ENCODE measurements around the gene CDH5. TPM values are rescaled to one million over a fixed set of nuclear protein-coding genes. Genes with fewer than 3 reads are reported as not detected.

Gene CDH5
- total RNA-seq, 1 donor from 2014 or later, result 38.3 TPM

DNA sequence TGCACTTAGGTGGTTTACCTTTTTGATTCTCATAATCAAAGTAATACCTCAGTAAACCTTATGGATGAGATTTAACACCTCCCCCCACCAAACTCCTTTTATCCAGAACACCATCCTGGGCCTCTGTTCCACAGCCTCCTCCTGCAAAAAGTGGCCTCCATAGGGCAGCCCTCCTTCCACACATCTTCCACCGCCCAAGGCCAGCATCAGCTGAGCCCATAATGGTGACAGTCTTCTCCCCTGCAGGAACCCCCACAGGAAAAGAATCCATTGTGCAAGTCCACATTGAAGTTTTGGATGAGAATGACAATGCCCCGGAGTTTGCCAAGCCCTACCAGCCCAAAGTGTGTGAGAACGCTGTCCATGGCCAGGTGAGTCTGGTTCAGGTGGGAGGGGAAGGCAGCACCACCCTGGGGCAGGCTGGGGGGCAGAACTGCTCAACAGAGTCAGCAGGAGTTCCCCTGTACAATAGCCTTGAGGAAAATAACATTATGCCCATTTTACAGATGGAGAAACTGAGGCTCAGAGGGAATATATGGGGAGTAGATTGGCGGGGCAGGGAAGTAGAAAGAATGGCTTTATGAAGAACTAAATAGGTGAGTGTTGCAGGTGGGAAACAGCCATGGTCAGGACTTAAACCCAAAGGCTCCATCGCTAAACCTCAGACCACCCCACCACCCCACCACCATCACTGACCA is 31.4 kb downstream of the CDH5 start:
- no peaks in the 10 kb centered on the region for H3K4me1 ChIP-seq
- DNase-seq (ENCODE audit: extremely low spot score in 2 of 2), result peak in 1 of 2 donors; percentile 60
- TF ChIP-seq POLR2A (IDR thresholded peaks at IDR 0.05), result no peak
- TF ChIP-seq POLR2AphosphoS5 (IDR thresholded peaks at IDR 0.05; ENCODE audit: insufficient read depth in 1 of 2, low read depth in 1 of 2), result no peak
- TF ChIP-seq, protein P1, sequence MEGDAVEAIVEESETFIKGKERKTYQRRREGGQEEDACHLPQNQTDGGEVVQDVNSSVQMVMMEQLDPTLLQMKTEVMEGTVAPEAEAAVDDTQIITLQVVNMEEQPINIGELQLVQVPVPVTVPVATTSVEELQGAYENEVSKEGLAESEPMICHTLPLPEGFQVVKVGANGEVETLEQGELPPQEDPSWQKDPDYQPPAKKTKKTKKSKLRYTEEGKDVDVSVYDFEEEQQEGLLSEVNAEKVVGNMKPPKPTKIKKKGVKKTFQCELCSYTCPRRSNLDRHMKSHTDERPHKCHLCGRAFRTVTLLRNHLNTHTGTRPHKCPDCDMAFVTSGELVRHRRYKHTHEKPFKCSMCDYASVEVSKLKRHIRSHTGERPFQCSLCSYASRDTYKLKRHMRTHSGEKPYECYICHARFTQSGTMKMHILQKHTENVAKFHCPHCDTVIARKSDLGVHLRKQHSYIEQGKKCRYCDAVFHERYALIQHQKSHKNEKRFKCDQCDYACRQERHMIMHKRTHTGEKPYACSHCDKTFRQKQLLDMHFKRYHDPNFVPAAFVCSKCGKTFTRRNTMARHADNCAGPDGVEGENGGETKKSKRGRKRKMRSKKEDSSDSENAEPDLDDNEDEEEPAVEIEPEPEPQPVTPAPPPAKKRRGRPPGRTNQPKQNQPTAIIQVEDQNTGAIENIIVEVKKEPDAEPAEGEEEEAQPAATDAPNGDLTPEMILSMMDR (IDR thresholded peaks at IDR 0.05), result no peak
- no peaks in the 10 kb centered on the region for H3K9me3 ChIP-seq
- no peak overlapping the region for H3K27ac ChIP-seq
- no peak overlapping the region for H3K4me3 ChIP-seq
- intact Hi-C loops (cut with DNase I), result no loop called here
- H3K27me3 ChIP-seq, result no peaks in the 10 kb centered on the region
- H3K36me3 ChIP-seq, result no peaks in the 10 kb centered on the region

DNA sequence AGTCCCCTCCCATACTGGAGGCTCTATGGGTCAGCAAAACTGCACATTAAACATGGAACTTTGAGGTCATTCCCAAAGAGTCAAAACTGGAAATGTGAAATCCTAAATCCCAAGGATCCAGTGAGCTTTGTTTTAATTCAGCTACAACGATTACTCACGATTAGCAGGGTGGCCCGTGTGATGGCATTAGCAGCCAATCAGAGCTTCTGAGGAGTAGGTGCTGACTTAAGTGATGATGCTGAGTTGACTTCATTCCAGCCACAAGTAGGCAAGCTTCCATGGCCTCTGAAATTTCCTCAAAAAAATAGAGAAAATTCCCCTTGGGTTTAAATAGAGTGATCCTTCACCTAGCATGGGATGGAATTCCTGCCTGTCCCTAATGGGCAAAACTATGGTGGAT is 32.5 kb downstream of the CDH5 start:
- DNase-seq (ENCODE audit: extremely low spot score in 2 of 2), result no peak
- Histone ChIP-seq H3K4me1 (no peaks in the 10 kb centered on the region), H3K36me3 (no peaks in the 10 kb centered on the region), H3K27me3 (no peaks in the 10 kb centered on the region), H3K9me3 (no peaks in the 10 kb centered on the region), H3K4me3 (no peak overlapping the region), H3K27ac (no peak overlapping the region)
- intact Hi-C loops (cut with DNase I), result no loop called here
- TF ChIP-seq, protein P1 (IDR thresholded peaks at IDR 0.05), result no peak
- TF ChIP-seq POLR2AphosphoS5 (IDR thresholded peaks at IDR 0.05; ENCODE audit: insufficient read depth in 1 of 2, low read depth in 1 of 2) (no peak), POLR2A (IDR thresholded peaks at IDR 0.05) (no peak)

DNA sequence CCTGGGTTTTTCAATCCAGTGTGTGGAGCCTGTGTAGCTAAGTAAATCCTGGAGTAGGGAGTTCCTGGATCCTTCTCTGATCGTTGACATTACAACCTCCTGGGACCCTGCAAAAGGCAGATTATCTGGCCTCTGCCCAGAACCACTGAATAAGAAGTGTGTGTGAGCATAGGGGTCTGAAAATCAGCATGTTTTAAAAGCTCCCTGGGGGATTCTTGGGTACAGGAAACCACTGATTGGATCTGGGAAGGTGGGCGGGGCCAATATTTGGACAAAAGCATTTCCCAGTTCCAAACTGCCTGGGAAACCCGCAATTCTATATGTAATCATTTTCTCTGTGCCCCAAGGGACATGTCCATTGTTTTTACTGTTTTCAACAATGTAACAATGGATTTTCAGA is 33.4 kb downstream of the CDH5 start:
- intact Hi-C loops (cut with DNase I), result loop anchor here (10.0 kb wide), 1 partner anchor 475 kb away; no protein-coding TSS in a partner anchor
- no peak for TF ChIP-seq POLR2A (IDR thresholded peaks at IDR 0.05)
- TF ChIP-seq, protein P1 (IDR thresholded peaks at IDR 0.05), result no peak
- no peak for TF ChIP-seq POLR2AphosphoS5 (IDR thresholded peaks at IDR 0.05; ENCODE audit: insufficient read depth in 1 of 2, low read depth in 1 of 2)
- DNase-seq (ENCODE audit: extremely low spot score in 2 of 2), result peak in 1 of 2 donors; percentile 25

DNA sequence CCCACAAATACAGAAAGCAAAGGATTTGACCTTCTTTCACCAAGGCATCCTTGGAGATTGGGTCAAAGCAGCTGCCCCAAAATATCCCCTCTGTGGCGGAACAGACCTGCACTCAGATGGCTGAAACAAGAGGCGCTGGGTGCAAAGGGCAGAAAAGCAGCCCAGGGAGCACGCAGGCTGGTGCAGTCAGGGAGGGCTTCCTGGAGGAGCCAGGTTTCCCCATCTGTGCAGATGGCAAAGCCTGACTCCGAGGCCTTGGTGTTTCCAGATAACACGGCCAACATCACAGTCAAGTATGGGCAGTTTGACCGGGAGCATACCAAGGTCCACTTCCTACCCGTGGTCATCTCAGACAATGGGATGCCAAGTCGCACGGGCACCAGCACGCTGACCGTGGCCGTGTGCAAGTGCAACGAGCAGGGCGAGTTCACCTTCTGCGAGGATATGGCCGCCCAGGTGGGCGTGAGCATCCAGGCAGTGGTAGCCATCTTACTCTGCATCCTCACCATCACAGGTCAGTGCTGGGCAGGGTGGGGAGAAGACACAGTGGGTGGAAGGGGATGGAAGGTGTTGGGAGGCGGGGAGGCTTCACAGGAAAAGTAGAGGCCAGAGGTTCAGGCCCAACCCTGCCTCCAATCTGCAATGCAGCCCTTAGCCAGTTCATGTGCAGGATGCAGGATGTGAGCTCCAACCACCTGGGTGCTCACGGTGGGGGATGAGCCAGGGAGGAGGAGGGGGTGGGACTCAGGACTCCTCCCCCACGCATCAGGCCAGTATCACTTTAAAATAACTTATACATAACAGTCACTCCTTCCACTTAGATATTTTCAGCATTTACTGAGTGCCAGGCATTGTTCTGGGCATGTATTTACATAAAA is 34.3 kb downstream of the CDH5 start:
- no peaks in the 10 kb centered on the region for H3K27me3 ChIP-seq
- H3K27ac ChIP-seq, result no peak overlapping the region
- no peaks in the 10 kb centered on the region for H3K9me3 ChIP-seq
- H3K4me1 ChIP-seq, result no peaks in the 10 kb centered on the region
- no peak overlapping the region for H3K4me3 ChIP-seq
- TF ChIP-seq, protein P1 (IDR thresholded peaks at IDR 0.05), result no peak
- TF ChIP-seq POLR2A (IDR thresholded peaks at IDR 0.05), result no peak
- no peak for TF ChIP-seq POLR2AphosphoS5 (IDR thresholded peaks at IDR 0.05; ENCODE audit: insufficient read depth in 1 of 2, low read depth in 1 of 2)
- H3K36me3 ChIP-seq, result no peaks in the 10 kb centered on the region
- intact Hi-C loops (cut with DNase I), result loop anchor here (10.0 kb wide), 1 partner anchor 474 kb away; no protein-coding TSS in a partner anchor
- peak in 1 of 2 donors; percentile 69 for DNase-seq (ENCODE audit: extremely low spot score in 2 of 2)

More for the DNA sequence above, 33.4 kb downstream of the CDH5 start:
- H3K27me3 ChIP-seq, result no peaks in the 10 kb centered on the region
- H3K36me3 ChIP-seq, result no peaks in the 10 kb centered on the region
- no peak overlapping the region for H3K4me3 ChIP-seq
- no peak overlapping the region for H3K27ac ChIP-seq
- H3K9me3 ChIP-seq, result no peaks in the 10 kb centered on the region
- no peaks in the 10 kb centered on the region for H3K4me1 ChIP-seq

Data from vagina (tissue), 2 donors.